T follicular helper cell (primary cell): Measurements from ENCODE around the gene CBLL2.
"Not testable (repeated sequence)": the region's sequence is repeated elsewhere in the genome, so short reads cannot be mapped to it uniquely, and the experiment has no call there.

Experiments
- DNase-seq: peaks from one replicate; pipeline ENCODE4 v3.0.0-alpha.2; 2020; ENCODE audit warnings: low read depth
- total RNA-seq, 2 experiments: gene quantifications; one replicate each; lab custom pipeline; 2026; lab: John Stamatoyannopoulos, UW

The CBLL2 gene, protein sequence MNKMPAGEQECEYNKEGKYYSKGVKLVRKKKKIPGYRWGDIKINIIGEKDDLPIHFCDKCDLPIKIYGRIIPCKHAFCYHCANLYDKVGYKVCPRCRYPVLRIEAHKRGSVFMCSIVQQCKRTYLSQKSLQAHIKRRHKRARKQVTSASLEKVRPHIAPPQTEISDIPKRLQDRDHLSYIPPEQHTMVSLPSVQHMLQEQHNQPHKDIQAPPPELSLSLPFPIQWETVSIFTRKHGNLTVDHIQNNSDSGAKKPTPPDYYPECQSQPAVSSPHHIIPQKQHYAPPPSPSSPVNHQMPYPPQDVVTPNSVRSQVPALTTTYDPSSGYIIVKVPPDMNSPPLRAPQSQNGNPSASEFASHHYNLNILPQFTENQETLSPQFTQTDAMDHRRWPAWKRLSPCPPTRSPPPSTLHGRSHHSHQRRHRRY
- 0 reads per million in 2 experiments for total RNA-seq

GRCh38 chrX:22272613-22273012, at the start of gene CBLL2:
CBLL2 (plus strand) TSS chrX:22272913; CDS start chrX:22272992, 79 bp downstream.
- DNase-seq: no peak

DNA sequence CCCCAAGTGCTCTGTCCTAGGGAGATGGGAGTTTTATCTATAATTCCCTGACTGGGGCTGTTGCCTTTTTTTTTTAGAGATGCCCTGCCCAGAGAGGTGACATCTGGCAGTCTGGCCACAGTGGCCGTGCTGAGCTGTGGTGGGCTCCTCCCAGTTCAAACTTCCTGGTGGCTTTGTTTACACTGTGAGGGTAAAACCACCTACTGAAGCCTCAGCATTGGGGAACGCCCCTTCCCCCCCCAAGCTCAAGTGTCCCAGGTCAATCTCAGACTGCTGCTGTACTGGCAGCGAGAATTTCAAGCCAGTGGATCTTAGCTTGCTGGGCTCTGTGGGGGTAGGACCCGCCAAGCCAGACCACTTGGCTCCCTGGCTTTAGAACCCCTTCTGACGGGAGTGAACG, 38.3 kb upstream of the CBLL2 start:
- no peak for DNase-seq

DNA sequence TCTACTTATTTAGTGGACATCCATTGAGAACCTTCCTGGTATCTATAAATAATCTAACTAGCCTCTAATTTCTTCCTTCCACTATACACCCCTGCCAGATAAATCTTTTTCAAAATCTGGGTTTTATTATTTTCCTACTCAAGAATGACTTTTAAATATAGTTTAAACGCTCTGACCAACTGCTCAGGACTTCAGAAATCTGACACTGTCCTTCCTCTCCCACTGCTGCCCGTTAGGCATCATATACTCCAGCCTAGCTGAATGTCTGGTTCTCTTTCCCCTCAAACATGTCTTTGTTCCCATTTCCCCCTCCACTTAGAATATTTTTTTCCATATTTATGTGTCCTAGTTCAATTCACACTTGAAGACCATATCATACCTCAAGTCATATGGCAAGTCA, 35.2 kb upstream of the CBLL2 start:
- DNase-seq: no peak

DNA sequence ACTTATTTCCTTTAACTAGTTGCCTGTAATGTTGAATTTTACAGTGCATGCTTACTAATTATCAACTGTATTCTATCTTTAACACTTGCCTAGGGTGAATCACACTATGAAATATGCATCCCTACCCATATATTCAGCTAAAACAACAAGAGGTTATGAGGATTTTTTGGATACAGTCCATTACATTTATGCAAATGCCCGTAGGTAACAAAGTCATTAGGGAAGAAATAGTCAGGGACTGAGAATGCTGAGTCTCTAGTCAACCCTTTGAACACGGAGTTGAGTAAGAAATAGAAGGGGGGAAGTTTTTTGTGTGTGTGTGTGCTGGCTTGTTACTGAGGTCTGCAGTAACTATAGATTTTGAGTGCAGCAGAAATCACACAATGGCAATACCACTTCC, 26.1 kb upstream of the CBLL2 start:
- no peak for DNase-seq

GRCh38 chrX:22247169-22247568, 25.5 kb upstream of the CBLL2 start:
- no peak for DNase-seq

DNA sequence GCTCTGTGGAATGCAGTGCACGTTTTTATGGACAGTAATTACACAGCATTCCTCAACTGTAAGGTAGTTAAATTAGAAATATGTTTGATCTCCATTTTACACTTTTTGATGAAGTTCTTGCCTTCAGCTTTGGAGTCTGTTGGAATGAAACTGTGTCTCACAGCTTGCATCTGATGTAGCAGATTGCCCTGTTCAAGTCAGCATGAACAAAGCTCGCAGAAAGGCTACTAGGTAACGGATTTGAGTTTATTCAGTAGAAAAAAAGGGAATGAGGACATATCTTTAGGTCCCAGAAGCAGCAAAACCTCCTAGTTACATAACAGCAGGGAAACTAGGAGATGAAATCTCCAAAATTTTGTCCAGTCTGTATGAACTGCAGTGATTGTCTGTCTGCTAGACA, 24.3 kb upstream of the CBLL2 start:
- DNase-seq: no peak

GRCh38 chrX:22249371-22249770, 23.3 kb upstream of the CBLL2 start:
- DNase-seq: no peak

- no peak for DNase-seq
Measured at GRCh38 chrX:22268706-22269105, 4.0 kb upstream of the CBLL2 start.

DNA sequence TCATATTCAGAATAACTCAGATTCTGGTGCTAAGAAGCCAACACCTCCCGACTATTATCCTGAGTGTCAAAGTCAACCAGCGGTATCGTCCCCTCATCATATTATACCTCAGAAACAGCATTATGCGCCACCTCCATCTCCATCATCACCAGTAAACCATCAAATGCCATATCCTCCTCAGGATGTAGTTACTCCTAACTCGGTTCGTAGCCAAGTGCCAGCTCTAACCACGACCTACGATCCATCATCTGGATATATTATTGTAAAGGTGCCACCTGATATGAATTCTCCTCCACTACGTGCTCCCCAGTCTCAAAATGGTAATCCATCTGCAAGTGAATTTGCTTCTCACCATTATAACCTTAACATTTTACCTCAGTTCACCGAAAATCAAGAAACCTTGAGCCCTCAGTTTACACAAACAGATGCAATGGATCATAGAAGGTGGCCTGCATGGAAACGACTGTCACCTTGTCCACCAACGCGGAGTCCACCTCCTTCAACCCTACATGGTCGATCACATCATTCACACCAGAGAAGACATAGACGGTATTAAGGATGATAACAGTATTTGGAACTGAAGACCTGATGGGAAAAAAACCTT, 1.1 kb downstream of the CBLL2 start:
- no peak for DNase-seq

- no peak for DNase-seq
Measured at GRCh38 chrX:22276781-22277180, 4.1 kb downstream of the CBLL2 start.

- no peak for DNase-seq
Measured at GRCh38 chrX:22278375-22278774, 5.7 kb downstream of the CBLL2 start.

- DNase-seq: not testable (repeated sequence)
Measured at GRCh38 chrX:22289209-22289608, 16.5 kb downstream of the CBLL2 start.

DNA sequence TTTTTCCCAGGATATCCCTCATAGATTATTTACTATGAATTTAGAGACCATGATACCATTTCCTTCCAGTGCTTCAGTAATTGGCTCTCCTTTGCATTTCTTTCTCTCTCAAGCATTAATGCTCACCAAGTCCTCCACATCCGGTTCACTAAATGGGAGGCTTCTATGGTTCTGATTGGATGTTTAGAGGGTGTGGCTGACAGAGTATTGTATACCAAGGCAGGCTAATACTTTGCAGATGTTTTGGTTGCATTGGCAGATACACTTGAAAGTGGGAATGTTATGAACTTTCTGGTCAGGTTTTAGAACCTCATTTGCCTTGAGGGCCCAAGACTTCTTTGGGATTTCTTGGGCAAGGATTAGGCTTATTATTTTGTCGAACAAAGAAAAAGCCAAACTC, 24.2 kb downstream of the CBLL2 start:
- DNase-seq: no peak

- no peak for DNase-seq
Measured at GRCh38 chrX:22300130-22300529, 27.4 kb downstream of the CBLL2 start.

DNA sequence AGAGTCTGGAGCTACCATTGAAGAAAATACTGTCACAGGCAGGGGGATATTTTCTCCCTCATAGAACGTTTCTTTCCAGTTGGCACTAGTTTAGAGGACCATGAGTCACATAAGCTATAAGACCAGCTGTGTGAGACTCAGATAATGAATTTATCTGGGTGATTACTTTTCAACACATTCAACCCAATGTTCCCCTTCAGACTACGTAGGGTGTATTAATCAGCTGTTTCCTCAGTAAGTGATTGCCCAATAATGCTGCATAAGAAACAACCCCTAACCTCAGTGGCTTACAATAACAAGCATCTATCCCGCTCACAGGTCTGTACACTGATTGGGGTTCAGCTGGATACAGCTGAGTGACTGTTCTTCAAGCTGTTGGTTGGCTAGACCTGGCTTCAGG, 38.1 kb downstream of the CBLL2 start:
- DNase-seq: no peak

- no peak for DNase-seq
Measured at GRCh38 chrX:22313766-22314165, 41.1 kb downstream of the CBLL2 start.

GRCh38 chrX:22314211-22314610, 41.5 kb downstream of the CBLL2 start:
- DNase-seq: no peak

DNA sequence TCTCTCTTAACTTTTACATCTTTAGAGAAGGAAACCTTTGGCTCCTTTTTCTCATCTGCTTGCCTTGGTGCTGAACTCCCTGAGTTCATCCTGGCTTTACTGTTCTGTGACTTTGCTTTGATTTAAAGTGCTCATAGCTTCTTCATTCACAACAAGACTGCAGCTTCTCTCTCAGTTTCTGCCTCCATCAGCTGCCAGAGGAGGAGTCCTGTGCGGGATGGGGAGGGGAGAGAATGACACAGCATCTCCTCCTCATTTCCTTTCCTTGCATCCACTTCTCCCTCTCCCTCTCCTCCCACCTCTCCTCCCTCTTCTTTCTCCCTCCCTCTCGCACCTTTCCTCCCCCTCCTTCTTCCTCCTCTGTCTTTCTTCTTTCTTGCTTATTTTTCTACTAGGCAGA, 42.0 kb downstream of the CBLL2 start:
- no peak for DNase-seq

DNA sequence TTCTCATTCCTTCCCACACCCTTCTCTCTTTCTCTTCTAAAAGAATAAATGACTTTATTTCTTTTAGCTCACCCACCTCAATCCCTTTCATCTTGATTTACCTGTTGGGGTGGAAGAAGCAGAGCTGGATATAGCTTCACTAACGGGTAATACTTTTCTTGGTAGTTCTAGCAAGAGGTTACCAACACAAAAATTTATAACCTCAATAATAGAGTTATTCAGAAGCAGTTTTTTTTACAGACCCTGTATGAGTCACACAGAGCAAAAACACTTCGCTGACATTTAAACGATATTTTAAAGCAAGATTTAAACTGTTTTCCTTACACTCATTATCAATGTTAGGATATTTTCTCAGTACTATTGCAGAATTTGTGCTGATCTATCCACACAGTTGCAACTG, 42.4 kb downstream of the CBLL2 start:
- DNase-seq: no peak

- no peak for DNase-seq
Measured at GRCh38 chrX:22320236-22320873, 47.6 kb downstream of the CBLL2 start.

GRCh38 chrX:22323541-22323940, 50.8 kb downstream of the CBLL2 start:
- no peak for DNase-seq
